Skeletal muscle satellite cell (primary cell): Measurements from ENCODE around the gene NLRP7.
"Not testable (repeated sequence)": the region's sequence is repeated elsewhere in the genome, so short reads cannot be mapped to it uniquely, and the experiment has no call there.

Source experiments
- H3K27me3 ChIP-seq: 2 replicates; pipeline ENCODE4 v1.7.0; 2013; ENCODE audit warnings: low read length; ENCODE audit not compliant: control insufficient read depth, insufficient read depth
- H3K36me3 ChIP-seq: 2 replicates; pipeline ENCODE4 v1.7.0; 2013; ENCODE audit warnings: mild to moderate bottlenecking, control low read depth, low read length; ENCODE audit not compliant: insufficient read depth
- H3K4me1 ChIP-seq: 2 replicates; pipeline ENCODE4 v1.7.0; 2013; ENCODE audit warnings: low read length; ENCODE audit not compliant: control insufficient read depth, insufficient read depth
- H3K4me2 ChIP-seq: 2 replicates; pipeline ENCODE4 v1.7.0; 2013; ENCODE audit warnings: mild to moderate bottlenecking, low read length
- H3K4me3 ChIP-seq: 2 replicates; pipeline ENCODE4 v1.7.0; 2013; ENCODE audit warnings: low read length
- H3K9ac ChIP-seq: 2 replicates; pipeline ENCODE4 v1.7.0; 2013; ENCODE audit warnings: mild to moderate bottlenecking, low read depth, low read length, moderate library complexity
- H3K9me3 ChIP-seq: replicated peaks from 2 replicates; pipeline ENCODE4 v1.7.0; 2013; ENCODE audit warnings: mild to moderate bottlenecking, control low read depth, low read length

The NLRP7 gene

GRCh38 chr19:54918499-54918898 lies 28.8 kb downstream of the NLRP7 start:
- H3K4me1 ChIP-seq = no peaks in the 10 kb centered on the region
- no peak overlapping the region for H3K4me3 ChIP-seq
- H3K9ac ChIP-seq = no peak overlapping the region
- no peak overlapping the region for H3K4me2 ChIP-seq
- no peaks in the 10 kb centered on the region for H3K27me3 ChIP-seq
- H3K9me3 ChIP-seq = peaks cover 12% of the 10 kb centered on the region
- H3K36me3 ChIP-seq = no peaks in the 10 kb centered on the region

- no peaks in the 10 kb centered on the region for H3K4me1 ChIP-seq
- H3K9ac ChIP-seq = no peak overlapping the region
- no peaks in the 10 kb centered on the region for H3K27me3 ChIP-seq
- no peaks in the 10 kb centered on the region for H3K36me3 ChIP-seq
- peaks cover 7% of the 10 kb centered on the region for H3K9me3 ChIP-seq
- no peak overlapping the region for H3K4me3 ChIP-seq
- H3K4me2 ChIP-seq = no peak overlapping the region
Observed at GRCh38 chr19:54916822-54917221, 30.5 kb downstream of the NLRP7 start.

GRCh38 chr19:54907899-54908298 lies 39.4 kb downstream of the NLRP7 start:
- not testable (repeated sequence) for H3K4me2 ChIP-seq

GRCh38 chr19:54906819-54907218 lies 40.5 kb downstream of the NLRP7 start:
- Histone ChIP-seq H3K36me3 (no peaks in the 10 kb centered on the region), H3K9ac (no peak overlapping the region), H3K4me2 (no peak overlapping the region), H3K27me3 (no peaks in the 10 kb centered on the region), H3K4me3 (no peak overlapping the region), H3K4me1 (no peaks in the 10 kb centered on the region), H3K9me3 (peaks cover 3% of the 10 kb centered on the region)

More at GRCh38 chr19:54907899-54908298, 39.4 kb downstream of the NLRP7 start:
- H3K27me3 ChIP-seq, H3K4me1 ChIP-seq, H3K9me3 ChIP-seq, H3K36me3 ChIP-seq, H3K4me3 ChIP-seq, H3K9ac ChIP-seq: not testable (repeated sequence)

GRCh38 chr19:54905803-54906511 lies 41.4 kb downstream of the NLRP7 start, which contains the start of gene NCR1:
NCR1 (plus strand) TSS chr19:54906148; CDS start chr19:54906188, 40 bp downstream.
- no peaks in the 10 kb centered on the region for H3K4me1 ChIP-seq
- H3K4me2 ChIP-seq = no peak within 1 kb of the TSS
- no peaks in the 10 kb centered on the region for H3K27me3 ChIP-seq
- no peak within 1 kb of the TSS for H3K9ac ChIP-seq
- H3K36me3 ChIP-seq = no peaks in the 10 kb centered on the region
- peaks cover 3% of the 10 kb centered on the region for H3K9me3 ChIP-seq
- H3K4me3 ChIP-seq = no peak within 1 kb of the TSS

GRCh38 chr19:54905421-54905802 lies 41.9 kb downstream of the NLRP7 start:
- H3K9me3 ChIP-seq = peaks cover 3% of the 10 kb centered on the region
- H3K9ac ChIP-seq = no peak overlapping the region
- no peak overlapping the region for H3K4me3 ChIP-seq
- H3K4me2 ChIP-seq = no peak overlapping the region
- no peaks in the 10 kb centered on the region for H3K36me3 ChIP-seq
- H3K4me1 ChIP-seq = no peaks in the 10 kb centered on the region
- H3K27me3 ChIP-seq = no peaks in the 10 kb centered on the region

- H3K4me1 ChIP-seq, H3K4me2 ChIP-seq, H3K9me3 ChIP-seq, H3K27me3 ChIP-seq, H3K4me3 ChIP-seq, H3K9ac ChIP-seq, H3K36me3 ChIP-seq: not testable (repeated sequence)
Observed at GRCh38 chr19:54904261-54904660, 43.1 kb downstream of the NLRP7 start.

- no peak overlapping the region for H3K4me2 ChIP-seq
- H3K4me1 ChIP-seq = no peaks in the 10 kb centered on the region
Observed at GRCh38 chr19:54903303-54903702, 44.0 kb downstream of the NLRP7 start.

GRCh38 chr19:54902061-54902460 lies 45.3 kb downstream of the NLRP7 start:
- no peaks in the 10 kb centered on the region for H3K4me1 ChIP-seq
- no peaks in the 10 kb centered on the region for H3K36me3 ChIP-seq
- no peak overlapping the region for H3K9ac ChIP-seq
- H3K4me3 ChIP-seq = no peak overlapping the region
- peaks cover 3% of the 10 kb centered on the region for H3K9me3 ChIP-seq
- H3K27me3 ChIP-seq = no peaks in the 10 kb centered on the region
- no peak overlapping the region for H3K4me2 ChIP-seq

More at GRCh38 chr19:54903303-54903702, 44.0 kb downstream of the NLRP7 start:
- H3K36me3 ChIP-seq = no peaks in the 10 kb centered on the region
- no peak overlapping the region for H3K4me3 ChIP-seq
- peaks cover 3% of the 10 kb centered on the region for H3K9me3 ChIP-seq
- no peak overlapping the region for H3K9ac ChIP-seq
- no peaks in the 10 kb centered on the region for H3K27me3 ChIP-seq

- H3K4me3 ChIP-seq, H3K4me1 ChIP-seq, H3K9ac ChIP-seq, H3K27me3 ChIP-seq, H3K9me3 ChIP-seq, H3K4me2 ChIP-seq, H3K36me3 ChIP-seq: not testable (repeated sequence)
Observed at GRCh38 chr19:54901153-54901552, 46.2 kb downstream of the NLRP7 start.

- H3K27me3 ChIP-seq, H3K4me2 ChIP-seq, H3K4me1 ChIP-seq, H3K36me3 ChIP-seq, H3K9me3 ChIP-seq, H3K4me3 ChIP-seq, H3K9ac ChIP-seq: not testable (repeated sequence)
Observed at GRCh38 chr19:54899646-54900045, 47.7 kb downstream of the NLRP7 start.

GRCh38 chr19:54898685-54899084 lies 48.6 kb downstream of the NLRP7 start:
- not testable (repeated sequence) for H3K9ac ChIP-seq, H3K4me1 ChIP-seq, H3K4me2 ChIP-seq, H3K36me3 ChIP-seq, H3K4me3 ChIP-seq, H3K27me3 ChIP-seq, H3K9me3 ChIP-seq
